Keratinocyte (primary cell): Measurements from ENCODE around the gene TMEM129. TPM values are rescaled to one million over a fixed set of nuclear protein-coding genes. Genes with fewer than 3 reads are reported as not detected.

Experiments used
- DNase-seq: peaks from one replicate; pipeline ENCODE4 v3.0.0-alpha.2; 2011; ENCODE audit warnings: low read depth, missing footprints, low spot score
- FAIRE-seq: peaks from 2 replicates; lab custom pipeline; 2011; peaks lifted over from hg19 to GRCh38; lab: Jason Lieb, UNC
- H2AFZ ChIP-seq: 2 replicates; pipeline ENCODE4 v1.6.0; 2012; ENCODE audit warnings: low read length, control low read depth, inconsistent platforms; ENCODE audit not compliant: control insufficient read depth
- H3K27ac ChIP-seq: 2 replicates; pipeline ENCODE4 v1.5.1; 2011; ENCODE audit warnings: low read length; ENCODE audit not compliant: control insufficient read depth, insufficient read depth
- H3K27me3 ChIP-seq: 3 replicates; pipeline ENCODE4 v1.6.0; 2011; ENCODE audit warnings: low read length; ENCODE audit not compliant: control insufficient read depth, insufficient read depth; ENCODE audit errors: extremely low read depth
- H3K36me3 ChIP-seq, 2 experiments: 2 replicates in 1 of 2; 3 replicates in 1 of 2; pipeline ENCODE4 v1.5.1; 2011; ENCODE audit warnings: low read length in 2 of 2, mild to moderate bottlenecking in 1 of 2; ENCODE audit not compliant: control insufficient read depth in 2 of 2, insufficient read depth in 2 of 2; ENCODE audit errors: extremely low read depth in 1 of 2
- H3K4me1 ChIP-seq: 3 replicates; pipeline ENCODE4 v1.5.1; 2011; ENCODE audit warnings: low read length; ENCODE audit not compliant: control insufficient read depth, insufficient read depth; ENCODE audit errors: extremely low read depth
- H3K4me2 ChIP-seq: 3 replicates; pipeline ENCODE4 v1.6.0; 2011; ENCODE audit warnings: low read depth, low read length; ENCODE audit not compliant: control insufficient read depth, insufficient read depth; ENCODE audit errors: extremely low read depth
- H3K4me3 ChIP-seq, 3 experiments: fragments of 200-600 bp in 1 of 3; sonication (generic) in 1 of 3; 2 replicates in 2 of 3; 3 replicates in 1 of 3; pipeline ENCODE4 v1.5.1; 2011 to 2016; ENCODE audit warnings: low read length in 3 of 3, mild to moderate bottlenecking in 3 of 3, control low read depth in 2 of 3, inconsistent platforms in 1 of 3, low read depth in 1 of 3, mixed read lengths in 1 of 3, mixed run types in 1 of 3, moderate library complexity in 1 of 3; ENCODE audit not compliant: control insufficient read depth in 2 of 3, insufficient read depth in 2 of 3; ENCODE audit errors: extremely low read depth in 1 of 3
- H3K79me2 ChIP-seq: 2 replicates; pipeline ENCODE4 v1.6.0; 2012; ENCODE audit warnings: low read length; ENCODE audit not compliant: control insufficient read depth, insufficient read depth
- H3K9ac ChIP-seq: 3 replicates; pipeline ENCODE4 v1.6.0; 2011; ENCODE audit warnings: low read length; ENCODE audit not compliant: control insufficient read depth, insufficient read depth; ENCODE audit errors: extremely low read depth
- H3K9me1 ChIP-seq: 3 replicates; pipeline ENCODE4 v1.6.0; 2011; ENCODE audit warnings: low read length; ENCODE audit not compliant: control insufficient read depth, insufficient read depth; ENCODE audit errors: extremely low read depth
- H3K9me3 ChIP-seq: 2 replicates; pipeline ENCODE4 v1.5.1; 2012; ENCODE audit warnings: low read depth, low read length; ENCODE audit not compliant: control insufficient read depth
- H4K20me1 ChIP-seq: 3 replicates; pipeline ENCODE4 v1.6.0; 2011; ENCODE audit warnings: low read length; ENCODE audit not compliant: control insufficient read depth, insufficient read depth; ENCODE audit errors: extremely low read depth
- CTCF ChIP-seq, 3 experiments: IDR thresholded peaks in 1 of 3; conservative IDR thresholded peaks in 1 of 3; optimal IDR thresholded peaks in 1 of 3; 2 replicates in 2 of 3; 3 replicates in 1 of 3; pipeline versions ENCODE3 to v1.5.1; 2011; ENCODE audit warnings: low read length in 3 of 3, mild to moderate bottlenecking in 3 of 3, moderate library complexity in 2 of 3, control low read depth in 1 of 3, inconsistent platforms in 1 of 3; ENCODE audit not compliant: insufficient read depth in 2 of 3; ENCODE audit errors: extremely low read depth in 1 of 3
- EZH2 ChIP-seq: IDR thresholded peaks from one replicate; pipeline ENCODE4 v1.6.1; 2012; ENCODE audit warnings: inconsistent platforms, mild to moderate bottlenecking, low read length, moderate library complexity
- dilution Hi-C: fragments of 300-500 bp; cut with MboI; formaldehyde crosslinking; loops from one replicate; pipeline ENCODE4 v1.7.0; 2020; ENCODE audit warnings: low sequenced_read_pairs; ENCODE audit not compliant: extremely low pct_ligation_motif_present
- polyA plus RNA-seq, 5 experiments: library from polyadenylated mRNA; depleted of rRNA in 3 of 5; stranded (reverse) in 3 of 5; stranded (forward) in 1 of 5; unstranded in 1 of 5; fragments of >200 nt; gene quantifications; 1 replicate in 1 of 5; 2 replicates in 3 of 5; 3 replicates in 1 of 5; pipeline versions ENCODE4 v1.2.1 to v1.2.3, GENCODE V29; 2011 to 2012; ENCODE audit warnings: missing spikeins in 2 of 5, low read depth in 1 of 5, low replicate concordance in 1 of 5

TMEM129 gene
- polyA plus RNA-seq, 1 donor (not counting 4 experiments of a cell fraction or from before 2014, with no cell fraction given) = 11.7 TPM

GRCh38 chr4:1749370-1749769, 28.2 kb upstream of the TMEM129 start:
- Histone ChIP-seq H3K27ac (no peak overlapping the region), H4K20me1 (no peaks in the 10 kb centered on the region), H3K36me3 (no peaks in the 10 kb centered on the region), H3K4me3 (no peak overlapping the region), H3K4me2 (no peak overlapping the region), H3K9ac (no peak overlapping the region), H3K9me3 (no peaks in the 10 kb centered on the region), H2AFZ (no peak overlapping the region), H3K79me2 (no peaks in the 10 kb centered on the region), H3K9me1 (no peaks in the 10 kb centered on the region), H3K4me1 (peaks cover 36% of the 10 kb centered on the region), H3K27me3 (no peaks in the 10 kb centered on the region)
- no peak for TF ChIP-seq CTCF (optimal IDR thresholded peaks at IDR 0.05 in 1 of 3, IDR thresholded peaks at IDR 0.05 in 1 of 3, conservative IDR thresholded peaks at IDR 0.05 in 1 of 3; ENCODE audit: extremely low read depth in 1 of 3, insufficient read depth in 2 of 3, low read length in 3 of 3)
- no peak for TF ChIP-seq EZH2
- dilution Hi-C loops = no loop called here
- DNase-seq (no peak), FAIRE-seq (no peak)

- Histone ChIP-seq H3K4me3 (no peak overlapping the region), H3K9ac (no peak overlapping the region), H3K4me1 (peaks cover 27% of the 10 kb centered on the region), H3K9me3 (no peaks in the 10 kb centered on the region), H2AFZ (no peak overlapping the region), H3K9me1 (no peaks in the 10 kb centered on the region), H3K4me2 (peak overlapping the region; percentile 48), H4K20me1 (no peaks in the 10 kb centered on the region), H3K36me3 (no peaks in the 10 kb centered on the region), H3K79me2 (no peaks in the 10 kb centered on the region), H3K27me3 (no peaks in the 10 kb centered on the region), H3K27ac (no peak overlapping the region)
- no peak for FAIRE-seq
- dilution Hi-C loops = no loop called here
- no peak for DNase-seq
- no peak for TF ChIP-seq EZH2
- TF ChIP-seq CTCF (optimal IDR thresholded peaks at IDR 0.05 in 1 of 3, IDR thresholded peaks at IDR 0.05 in 1 of 3, conservative IDR thresholded peaks at IDR 0.05 in 1 of 3; ENCODE audit: extremely low read depth in 1 of 3, insufficient read depth in 2 of 3, low read length in 3 of 3) = peak in 1 of 3 experiments; percentile 89
Observed at GRCh38 chr4:1748465-1748995, 27.4 kb upstream of the TMEM129 start.
